ENCODE measurements around the gene GRM5.

The GRM5 gene

GRCh38 chr11:88680806-88681205 lies 385.0 kb downstream of the GRM5 start:
- Histone ChIP-seq H3K9ac (ENCODE audit: low read depth, low read length) (no peak overlapping the region), H3K9me3 (ENCODE audit: control insufficient read depth, insufficient read depth, low read length) (no peaks in the 10 kb centered on the region), H3K4me1 (ENCODE audit: insufficient read depth, low read length) (no peaks in the 10 kb centered on the region)

GRCh38 chr11:88666364-88666763 lies 399.4 kb downstream of the GRM5 start:
- H3K9me3 ChIP-seq (ENCODE audit: control insufficient read depth, insufficient read depth, low read length): no peaks in the 10 kb centered on the region
- no peak overlapping the region for H3K9ac ChIP-seq (ENCODE audit: low read depth, low read length)
- no peaks in the 10 kb centered on the region for H3K36me3 ChIP-seq (ENCODE audit: insufficient read depth, low read length)
- no peaks in the 10 kb centered on the region for H3K4me1 ChIP-seq (ENCODE audit: insufficient read depth, low read length)

More at GRCh38 chr11:88680806-88681205, 385.0 kb downstream of the GRM5 start:
- H3K36me3 ChIP-seq (ENCODE audit: insufficient read depth, low read length): no peaks in the 10 kb centered on the region

- H3K4me1 ChIP-seq (ENCODE audit: insufficient read depth, low read length): no peaks in the 10 kb centered on the region
- no peak overlapping the region for H3K9ac ChIP-seq (ENCODE audit: low read depth, low read length)
- H3K36me3 ChIP-seq (ENCODE audit: insufficient read depth, low read length): no peaks in the 10 kb centered on the region
- no peaks in the 10 kb centered on the region; the same call in 1 of the 2 replicates for H3K9me3 ChIP-seq (ENCODE audit: control insufficient read depth, insufficient read depth, low read length)
Measured at GRCh38 chr11:88657076-88657738, 408.6 kb downstream of the GRM5 start.

GRCh38 chr11:88656283-88656682 lies 409.5 kb downstream of the GRM5 start:
- Histone ChIP-seq H3K4me1 (ENCODE audit: insufficient read depth, low read length) (no peaks in the 10 kb centered on the region), H3K36me3 (ENCODE audit: insufficient read depth, low read length) (no peaks in the 10 kb centered on the region), H3K9me3 (ENCODE audit: control insufficient read depth, insufficient read depth, low read length) (no peaks in the 10 kb centered on the region; the same call in 1 of the 2 replicates), H3K9ac (ENCODE audit: low read depth, low read length) (no peak overlapping the region)

GRCh38 chr11:88655656-88656055 lies 410.1 kb downstream of the GRM5 start:
- Histone ChIP-seq H3K9ac (ENCODE audit: low read depth, low read length) (no peak overlapping the region), H3K36me3 (ENCODE audit: insufficient read depth, low read length) (no peaks in the 10 kb centered on the region), H3K9me3 (ENCODE audit: control insufficient read depth, insufficient read depth, low read length) (peaks cover 2% of the 10 kb centered on the region; the same call in 1 of the 2 replicates), H3K4me1 (ENCODE audit: insufficient read depth, low read length) (no peaks in the 10 kb centered on the region)

GRCh38 chr11:88655196-88655595 lies 410.6 kb downstream of the GRM5 start:
- Histone ChIP-seq H3K36me3 (ENCODE audit: insufficient read depth, low read length) (no peaks in the 10 kb centered on the region), H3K9me3 (ENCODE audit: control insufficient read depth, insufficient read depth, low read length) (peaks cover 3% of the 10 kb centered on the region; the same call in 1 of the 2 replicates), H3K4me1 (ENCODE audit: insufficient read depth, low read length) (no peaks in the 10 kb centered on the region), H3K9ac (ENCODE audit: low read depth, low read length) (no peak overlapping the region)

- Histone ChIP-seq H3K36me3 (ENCODE audit: insufficient read depth, low read length) (no peaks in the 10 kb centered on the region), H3K9me3 (ENCODE audit: control insufficient read depth, insufficient read depth, low read length) (peaks cover 3% of the 10 kb centered on the region; the same call in 1 of the 2 replicates), H3K9ac (ENCODE audit: low read depth, low read length) (no peak overlapping the region), H3K4me1 (ENCODE audit: insufficient read depth, low read length) (no peaks in the 10 kb centered on the region)
Measured at GRCh38 chr11:88651556-88651955, 414.2 kb downstream of the GRM5 start.

- Histone ChIP-seq H3K9ac (ENCODE audit: low read depth, low read length) (no peak overlapping the region), H3K36me3 (ENCODE audit: insufficient read depth, low read length) (no peaks in the 10 kb centered on the region), H3K9me3 (ENCODE audit: control insufficient read depth, insufficient read depth, low read length) (no peaks in the 10 kb centered on the region)
Measured at GRCh38 chr11:88644724-88645123, 421.1 kb downstream of the GRM5 start.

GRCh38 chr11:88632163-88632562 lies 433.6 kb downstream of the GRM5 start:
- Histone ChIP-seq H3K4me1 (ENCODE audit: insufficient read depth, low read length) (no peaks in the 10 kb centered on the region), H3K36me3 (ENCODE audit: insufficient read depth, low read length) (no peaks in the 10 kb centered on the region), H3K9ac (ENCODE audit: low read depth, low read length) (no peak overlapping the region), H3K9me3 (ENCODE audit: control insufficient read depth, insufficient read depth, low read length) (no peaks in the 10 kb centered on the region)

More at GRCh38 chr11:88644724-88645123, 421.1 kb downstream of the GRM5 start:
- H3K4me1 ChIP-seq (ENCODE audit: insufficient read depth, low read length): no peaks in the 10 kb centered on the region

- Histone ChIP-seq H3K9me3 (ENCODE audit: control insufficient read depth, insufficient read depth, low read length) (no peaks in the 10 kb centered on the region), H3K4me1 (ENCODE audit: insufficient read depth, low read length) (no peaks in the 10 kb centered on the region), H3K36me3 (ENCODE audit: insufficient read depth, low read length) (no peaks in the 10 kb centered on the region), H3K9ac (ENCODE audit: low read depth, low read length) (no peak overlapping the region)
Measured at GRCh38 chr11:88631497-88631896, 434.3 kb downstream of the GRM5 start.

- no peak overlapping the region for H3K9ac ChIP-seq (ENCODE audit: low read depth, low read length)
- no peaks in the 10 kb centered on the region for H3K36me3 ChIP-seq (ENCODE audit: insufficient read depth, low read length)
- no peaks in the 10 kb centered on the region for H3K9me3 ChIP-seq (ENCODE audit: control insufficient read depth, insufficient read depth, low read length)
- no peaks in the 10 kb centered on the region for H3K4me1 ChIP-seq (ENCODE audit: insufficient read depth, low read length)
Measured at GRCh38 chr11:88629496-88629895, 436.3 kb downstream of the GRM5 start.

GRCh38 chr11:88626216-88626615 lies 439.6 kb downstream of the GRM5 start:
- no peaks in the 10 kb centered on the region for H3K36me3 ChIP-seq (ENCODE audit: insufficient read depth, low read length)
- H3K4me1 ChIP-seq (ENCODE audit: insufficient read depth, low read length): no peaks in the 10 kb centered on the region
- H3K9ac ChIP-seq (ENCODE audit: low read depth, low read length): no peak overlapping the region
- H3K9me3 ChIP-seq (ENCODE audit: control insufficient read depth, insufficient read depth, low read length): no peaks in the 10 kb centered on the region

GRCh38 chr11:88623531-88623930 lies 442.3 kb downstream of the GRM5 start:
- Histone ChIP-seq H3K4me1 (ENCODE audit: insufficient read depth, low read length) (peaks cover 7% of the 10 kb centered on the region; the same call in 1 of the 2 replicates), H3K36me3 (ENCODE audit: insufficient read depth, low read length) (no peaks in the 10 kb centered on the region), H3K9me3 (ENCODE audit: control insufficient read depth, insufficient read depth, low read length) (no peaks in the 10 kb centered on the region), H3K9ac (ENCODE audit: low read depth, low read length) (no peak overlapping the region)

GRCh38 chr11:88620568-88621130 lies 445.1 kb downstream of the GRM5 start:
- H3K9me3 ChIP-seq (ENCODE audit: control insufficient read depth, insufficient read depth, low read length): no peaks in the 10 kb centered on the region
- H3K4me1 ChIP-seq (ENCODE audit: insufficient read depth, low read length): peaks cover 7% of the 10 kb centered on the region; the same call in 1 of the 2 replicates
- no peaks in the 10 kb centered on the region for H3K36me3 ChIP-seq (ENCODE audit: insufficient read depth, low read length)
- H3K9ac ChIP-seq (ENCODE audit: low read depth, low read length): no peak overlapping the region

Measured in ES-I3 (cell line).